Fibroblast of skin of abdomen (primary cell): ENCODE results near the gene ACSS1. TPM values are rescaled to one million over a fixed set of nuclear protein-coding genes. Genes with fewer than 3 reads are reported as not detected.

Source experiments
- DNase-seq: peaks from one replicate; pipeline ENCODE4 v3.0.0-alpha.2; 2013
- polyA plus RNA-seq, 2 experiments: library from polyadenylated mRNA; unstranded; fragments of 120-200 nt; gene quantifications; one replicate each; pipeline ENCODE4 v1.2.1, GENCODE V29; 2013; ENCODE audit not compliant: insufficient read length in 2 of 2

The ACSS1 gene
- polyA plus RNA-seq (2013, experiment 1 of 2; ENCODE audit: insufficient read length) = 6.3 TPM
- 6.4 TPM for polyA plus RNA-seq (2013, experiment 2 of 2; ENCODE audit: insufficient read length)

- peak; percentile 54 for DNase-seq
Observed at GRCh38 chr20:25058051-25058846, at the start of gene ACSS1. ACSS1 (minus strand) TSS chr20:25058139; CDS start chr20:25058102, 37 bp downstream.

GRCh38 chr20:25103526-25103925 is 45.6 kb upstream of the ACSS1 start:
- DNase-seq = no peak

DNA sequence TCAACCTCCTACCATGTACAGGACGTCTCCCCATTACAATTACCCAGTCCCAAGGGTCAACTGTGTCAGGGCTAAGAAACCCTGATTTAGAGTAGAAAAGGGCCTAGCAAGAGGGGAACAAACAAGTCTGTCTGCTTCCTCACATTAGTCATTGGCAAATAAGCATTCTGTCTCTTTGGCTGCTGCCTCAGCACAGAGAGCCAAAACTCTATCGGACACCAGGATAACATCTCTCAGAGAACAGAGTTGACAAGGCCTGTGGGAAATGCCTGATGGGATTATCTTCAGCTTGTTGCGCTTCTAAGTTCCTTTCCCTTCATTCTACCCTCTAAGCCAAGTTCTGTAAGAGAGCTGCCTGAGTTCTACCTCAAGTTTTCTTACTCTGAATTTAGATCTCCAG is 43.0 kb upstream of the ACSS1 start:
- no peak for DNase-seq

GRCh38 chr20:25099601-25100140 is 41.7 kb upstream of the ACSS1 start:
- DNase-seq = no peak

GRCh38 chr20:25097498-25097897 is 39.6 kb upstream of the ACSS1 start:
- no peak for DNase-seq

DNA sequence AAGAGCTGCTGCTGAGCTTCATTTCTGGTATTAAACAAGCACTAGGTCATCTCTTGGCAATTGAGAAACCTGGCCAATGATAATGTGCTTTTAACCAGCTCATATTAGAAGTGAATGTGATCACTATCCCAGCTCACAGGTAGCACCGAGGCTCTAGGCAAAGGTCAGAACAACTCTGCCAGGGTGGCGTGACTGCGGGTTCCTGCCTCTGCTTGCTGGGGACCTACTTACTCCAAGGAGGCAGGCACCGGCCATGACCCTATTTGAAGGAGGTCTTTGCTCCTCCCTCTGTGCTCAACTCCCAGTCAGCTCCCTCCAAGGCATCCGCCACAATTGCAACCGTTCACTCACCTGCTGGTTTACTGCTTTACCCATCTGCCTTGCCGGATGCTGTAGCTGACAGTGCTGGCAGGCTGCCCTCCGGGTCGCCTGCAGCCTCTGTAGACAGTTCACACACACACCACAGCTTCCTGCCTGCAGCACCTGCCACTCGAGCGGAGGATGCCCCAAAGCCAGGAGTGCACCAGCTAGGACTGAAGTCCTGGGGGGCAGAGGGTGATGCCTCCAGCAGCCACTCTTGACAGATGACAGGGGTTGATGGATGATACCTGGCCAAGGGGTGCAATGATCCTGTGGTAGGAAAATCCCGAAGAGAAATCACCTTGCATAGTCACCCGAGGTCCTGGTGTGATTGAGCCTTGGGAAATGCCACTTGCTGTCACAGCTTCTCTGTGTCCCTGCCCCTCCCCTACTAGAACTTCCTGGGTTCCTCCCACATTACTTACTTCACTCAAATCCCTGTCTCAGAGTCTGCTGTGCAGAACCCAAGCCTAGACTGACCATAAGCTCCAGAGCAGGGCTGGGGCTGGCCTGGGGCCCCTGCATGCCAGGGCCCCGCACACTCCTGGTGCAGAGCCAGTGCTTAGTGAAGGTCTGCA is 32.8 kb upstream of the ACSS1 start:
- no peak for DNase-seq

GRCh38 chr20:25089662-25090061 is 31.7 kb upstream of the ACSS1 start:
- DNase-seq = no peak

DNA sequence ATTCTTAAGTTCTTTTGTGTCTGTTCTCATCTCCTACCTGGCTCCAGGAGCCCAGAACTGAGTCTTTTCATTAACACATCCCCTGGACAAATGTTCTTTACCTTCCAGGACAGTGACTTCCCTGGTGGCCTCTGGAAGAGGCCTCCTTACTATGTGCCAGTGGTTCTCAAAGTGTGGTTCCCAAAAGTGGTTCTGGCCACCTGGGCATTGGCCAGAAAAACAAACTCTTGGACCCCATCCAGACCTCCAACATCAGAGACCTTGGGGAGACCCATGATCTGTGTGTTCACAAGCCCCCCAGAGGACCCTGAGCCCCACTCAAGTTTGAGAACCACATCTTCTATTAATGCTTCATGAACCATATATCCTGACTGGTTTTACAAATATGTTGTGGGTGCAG is 31.2 kb upstream of the ACSS1 start:
- no peak for DNase-seq

- no peak for DNase-seq
Observed at GRCh38 chr20:25088267-25088666, 30.3 kb upstream of the ACSS1 start.

DNA sequence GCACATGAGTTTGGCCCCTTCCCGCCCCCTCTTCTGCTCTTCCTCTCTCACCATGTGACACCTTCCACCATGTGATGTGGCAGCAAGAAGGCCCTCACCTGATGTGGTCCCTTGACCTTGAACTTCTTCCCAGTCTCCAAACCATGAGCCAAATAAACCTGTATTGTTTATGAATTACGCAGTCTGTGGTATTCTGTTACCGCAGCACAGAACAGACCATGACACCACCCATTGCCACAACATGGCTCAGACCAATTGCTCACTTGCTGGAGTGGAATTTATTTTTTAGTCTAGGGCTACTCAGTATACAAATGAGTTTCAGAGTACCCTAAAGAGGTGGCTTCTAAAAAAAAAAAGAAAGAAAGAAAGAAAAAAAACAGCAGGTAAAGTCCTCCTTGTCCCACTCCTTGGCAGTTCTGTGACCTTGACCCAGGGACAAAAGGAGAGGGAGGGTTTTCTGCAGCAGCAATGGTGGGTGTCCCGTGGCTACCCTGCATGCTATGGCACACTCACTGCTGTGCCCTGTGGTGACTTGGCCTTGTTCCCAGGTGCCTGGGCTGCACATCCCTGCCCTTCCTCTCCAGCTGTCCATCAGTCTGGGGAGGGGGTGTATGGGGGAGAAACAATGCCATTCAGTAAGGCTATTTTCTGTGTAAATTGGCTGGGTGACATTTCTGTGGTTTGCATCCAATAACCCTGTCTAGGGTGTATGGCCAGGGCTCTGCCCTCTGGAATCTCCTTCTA is 29.4 kb upstream of the ACSS1 start:
- DNase-seq = no peak

GRCh38 chr20:25085756-25086495 is 28.0 kb upstream of the ACSS1 start:
- no peak for DNase-seq

GRCh38 chr20:25084626-25085187 is 26.8 kb upstream of the ACSS1 start:
- no peak for DNase-seq

- no peak for DNase-seq
Observed at GRCh38 chr20:25083773-25084625, 26.1 kb upstream of the ACSS1 start.

GRCh38 chr20:25083141-25083772 is 25.3 kb upstream of the ACSS1 start:
- DNase-seq = no peak

- no peak for DNase-seq
Observed at GRCh38 chr20:25082498-25082873, 24.5 kb upstream of the ACSS1 start.

DNA sequence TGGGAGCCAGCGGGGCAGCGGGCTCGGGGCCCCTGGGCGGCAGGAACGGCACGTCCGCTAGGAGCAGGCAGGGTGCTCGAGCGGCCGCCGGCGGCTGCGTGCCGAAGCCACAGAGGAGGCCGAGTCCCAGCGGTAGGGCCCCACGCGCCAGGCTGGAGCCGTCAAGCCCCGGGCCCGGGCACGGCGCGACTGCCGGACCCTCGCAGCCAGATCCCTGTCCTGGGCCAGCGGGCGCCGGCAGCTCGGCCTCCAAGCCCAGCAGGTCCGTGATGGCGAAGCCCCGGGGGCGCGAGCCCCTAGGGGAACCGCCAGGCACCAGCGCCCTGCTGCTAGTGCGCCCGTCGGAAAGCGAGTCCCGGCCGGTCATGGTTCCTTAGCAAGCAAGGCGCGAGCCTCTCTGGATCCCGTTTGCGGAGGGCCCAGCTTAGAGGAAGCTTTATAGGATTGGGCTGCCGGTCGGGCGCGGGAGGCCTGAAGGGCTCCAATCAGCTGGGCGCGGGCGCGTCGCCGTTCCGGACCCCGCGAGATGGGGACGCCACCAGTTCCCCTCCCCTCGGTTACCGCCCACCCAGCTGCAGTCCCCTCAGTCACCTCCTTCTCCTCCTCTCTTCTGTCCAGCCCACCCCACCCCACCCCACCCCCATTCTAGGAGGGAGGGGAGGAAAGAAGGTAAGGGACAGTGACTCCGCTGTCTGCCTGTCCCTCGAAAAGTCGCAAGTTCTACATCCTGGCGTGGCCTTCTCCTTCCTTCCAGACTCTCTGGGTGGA is 24.0 kb upstream of the ACSS1 start, which contains the start of gene VSX1:
VSX1 (minus strand) TSS at position 412 of the 768 bp plus-strand sequence; CDS start at position 367, 45 bp downstream.
- DNase-seq = no peak

DNA sequence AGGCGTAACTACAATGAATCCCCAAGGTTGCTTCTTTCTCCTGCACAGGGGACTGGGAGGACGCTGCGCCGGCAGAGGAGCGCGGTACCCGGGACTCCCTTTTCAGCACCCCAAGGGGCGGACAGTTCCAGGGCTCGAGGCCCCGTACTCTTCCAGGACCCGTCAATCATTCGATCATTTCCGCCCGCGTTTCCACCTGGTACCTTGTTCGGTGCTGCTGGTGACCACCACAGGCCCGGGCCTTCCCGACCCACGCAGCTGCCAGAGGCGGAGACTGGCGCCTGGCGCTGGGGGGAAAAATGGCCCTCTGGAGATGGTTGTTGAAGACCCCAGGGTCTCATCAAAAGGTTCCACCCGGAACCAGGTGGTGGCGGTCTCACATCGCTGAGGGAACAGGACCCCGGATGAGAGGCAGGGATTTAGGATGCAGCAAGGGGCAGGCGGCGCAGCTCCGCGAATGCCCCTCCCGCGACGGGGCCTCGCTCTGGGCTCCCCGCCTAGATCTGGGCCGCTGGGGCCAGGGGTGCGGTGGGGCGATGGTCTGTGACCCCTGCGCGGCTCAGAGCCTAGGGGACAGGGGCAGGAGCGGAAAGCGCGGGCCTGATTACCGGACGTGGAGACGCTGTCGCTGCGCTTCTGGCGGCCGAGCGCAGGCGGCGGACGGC is 23.3 kb upstream of the ACSS1 start:
- DNase-seq = peak; percentile 14

DNA sequence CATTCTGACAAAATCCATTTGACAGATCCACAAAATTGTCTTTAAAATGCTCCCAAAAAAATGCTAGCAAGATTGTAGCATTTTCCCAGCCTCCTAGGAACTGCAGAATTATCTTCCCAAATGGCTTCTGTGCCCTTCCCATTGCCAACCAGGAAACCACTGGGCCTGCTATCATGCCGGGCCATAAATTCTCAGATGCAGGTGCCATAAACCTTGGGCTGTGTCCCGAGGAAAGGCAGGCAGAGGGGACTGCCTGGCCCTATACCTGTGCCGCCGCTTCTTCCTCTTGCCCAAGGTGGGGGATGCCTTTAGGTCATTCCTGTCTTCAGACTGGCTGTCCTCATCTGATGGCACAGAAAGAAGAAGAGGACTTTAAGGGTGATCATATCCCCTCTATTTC is 21.2 kb upstream of the ACSS1 start:
- DNase-seq = no peak
